Adrenal gland (tissue), 5 donors: ENCODE results near the gene AMBRA1.

ENCODE experiments used
- POLR2A ChIP-seq, 2 donors: fragments of 450-650 bp; IDR thresholded peaks; one replicate each; pipeline ENCODE4 v1.6.1; 2017; ENCODE audit warnings: antibody characterized with exemption in 2 of 2, mild to moderate bottlenecking in 2 of 2, moderate library complexity in 1 of 2
- TF ChIP-seq, protein P1 (sequence below), 6 experiments: fragments of 450-650 bp in 4 of 6; fragments of 200-600 bp in 2 of 6; sonication (generic) in 1 of 6; IDR thresholded peaks; 1 replicate in 5 of 6; 2 replicates in 1 of 6; pipeline versions ENCODE4 v1.5.1 to v1.8.0; 2016 to 2021; ENCODE audit warnings: antibody characterized with exemption in 6 of 6, mild to moderate bottlenecking in 2 of 6, moderate library complexity in 1 of 6
- donor health status: DM: no; HTN: no; CAD: no.

DNA sequence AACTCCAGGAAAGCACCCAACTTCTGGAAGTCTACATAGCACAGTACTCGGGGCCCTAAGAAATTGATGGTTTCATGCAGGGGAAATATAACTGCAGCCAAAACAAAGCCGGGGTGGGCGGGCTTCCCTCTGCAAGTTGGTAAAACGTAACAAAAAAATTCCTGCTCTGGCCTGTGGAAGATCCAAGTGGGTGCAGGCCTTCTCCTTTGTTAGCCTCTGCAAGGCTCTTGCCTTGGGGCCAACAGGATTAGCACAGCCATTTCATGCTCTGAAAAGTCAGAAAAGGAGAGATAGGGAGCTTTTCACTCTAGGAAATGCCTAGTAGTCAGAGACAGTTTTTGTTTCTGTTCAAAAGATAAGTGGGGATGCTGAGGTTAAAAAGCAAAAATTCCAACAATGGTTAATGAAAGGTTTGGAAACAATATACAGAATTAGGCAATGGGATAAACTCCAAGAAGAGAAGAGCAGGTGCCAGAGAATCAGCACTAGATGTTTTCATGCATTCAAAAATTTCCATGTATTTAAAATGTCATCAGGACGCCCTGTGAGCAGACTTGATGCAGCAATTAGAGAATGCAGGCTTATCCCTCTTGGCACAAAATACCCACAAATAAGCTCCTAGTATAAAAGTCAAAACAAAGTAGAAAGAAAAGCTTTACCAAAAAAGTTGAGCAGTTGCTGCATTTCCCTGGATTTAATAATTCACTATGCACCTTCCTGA is 130.0 kb downstream of the AMBRA1 start:
- TF ChIP-seq, protein P1, sequence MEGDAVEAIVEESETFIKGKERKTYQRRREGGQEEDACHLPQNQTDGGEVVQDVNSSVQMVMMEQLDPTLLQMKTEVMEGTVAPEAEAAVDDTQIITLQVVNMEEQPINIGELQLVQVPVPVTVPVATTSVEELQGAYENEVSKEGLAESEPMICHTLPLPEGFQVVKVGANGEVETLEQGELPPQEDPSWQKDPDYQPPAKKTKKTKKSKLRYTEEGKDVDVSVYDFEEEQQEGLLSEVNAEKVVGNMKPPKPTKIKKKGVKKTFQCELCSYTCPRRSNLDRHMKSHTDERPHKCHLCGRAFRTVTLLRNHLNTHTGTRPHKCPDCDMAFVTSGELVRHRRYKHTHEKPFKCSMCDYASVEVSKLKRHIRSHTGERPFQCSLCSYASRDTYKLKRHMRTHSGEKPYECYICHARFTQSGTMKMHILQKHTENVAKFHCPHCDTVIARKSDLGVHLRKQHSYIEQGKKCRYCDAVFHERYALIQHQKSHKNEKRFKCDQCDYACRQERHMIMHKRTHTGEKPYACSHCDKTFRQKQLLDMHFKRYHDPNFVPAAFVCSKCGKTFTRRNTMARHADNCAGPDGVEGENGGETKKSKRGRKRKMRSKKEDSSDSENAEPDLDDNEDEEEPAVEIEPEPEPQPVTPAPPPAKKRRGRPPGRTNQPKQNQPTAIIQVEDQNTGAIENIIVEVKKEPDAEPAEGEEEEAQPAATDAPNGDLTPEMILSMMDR (IDR thresholded peaks at IDR 0.05), result no peak
- TF ChIP-seq POLR2A (IDR thresholded peaks at IDR 0.05), result no peak
